Neural progenitor cell (in vitro differentiated cells): Measurements from ENCODE around the gene SUN5. TPM values are rescaled to one million over a fixed set of nuclear protein-coding genes. Genes with fewer than 3 reads are reported as not detected.
"Not testable (repeated sequence)": the region's sequence is repeated elsewhere in the genome, so short reads cannot be mapped to it uniquely, and the experiment has no call there.

Experiments
- DNase-seq: peaks from one replicate; pipeline ENCODE4 v3.0.0-alpha.2; 2016; ENCODE audit warnings: low spot score
- H2AFZ ChIP-seq: fragments of 200-600 bp; sonication (generic); replicated peaks from 2 replicates; pipeline ENCODE4 v1.6.1; 2016; ENCODE audit warnings: antibody characterized with exemption
- H3F3A ChIP-seq: fragments of 200-600 bp; sonication (generic); 2 replicates; pipeline ENCODE4 v1.6.1; 2016; ENCODE audit warnings: antibody characterized with exemption, low read depth
- H3K27ac ChIP-seq: fragments of 200-600 bp; sonication (generic); 2 replicates; pipeline ENCODE4 v1.5.1; 2016; ENCODE audit warnings: mild to moderate bottlenecking
- H3K27me3 ChIP-seq: fragments of 200-600 bp; sonication (generic); 2 replicates; pipeline ENCODE4 v1.6.1; 2016; ENCODE audit warnings: mild to moderate bottlenecking, moderate library complexity
- H3K36me3 ChIP-seq: fragments of 200-600 bp; sonication (generic); 2 replicates; pipeline ENCODE4 v1.5.1; 2016
- H3K4me1 ChIP-seq: fragments of 200-600 bp; sonication (generic); 2 replicates; pipeline ENCODE4 v1.6.1; 2016; ENCODE audit warnings: mixed run types
- H3K4me2 ChIP-seq: fragments of 200-600 bp; sonication (generic); 2 replicates; pipeline ENCODE4 v1.6.1; 2016
- H3K4me3 ChIP-seq: fragments of 200-600 bp; sonication (generic); 2 replicates; pipeline ENCODE4 v1.5.1; 2016
- H3K79me2 ChIP-seq: fragments of 200-600 bp; sonication (generic); 2 replicates; pipeline ENCODE4 v1.6.1; 2016; ENCODE audit warnings: low read depth
- H3K9ac ChIP-seq: fragments of 200-600 bp; sonication (generic); 2 replicates; pipeline ENCODE4 v1.6.1; 2016
- H3K9me3 ChIP-seq: fragments of 200-600 bp; sonication (generic); 2 replicates; pipeline ENCODE4 v1.5.1; 2016; ENCODE audit warnings: low read depth
- H4K20me1 ChIP-seq: fragments of 200-600 bp; sonication (generic); 2 replicates; pipeline ENCODE4 v1.6.1; 2016; ENCODE audit warnings: low read depth
- H3K27ac Mint-ChIP-seq: 3 replicates; pipeline ENCODE4 v1.8.0; 2021; ENCODE audit warnings: mixed read lengths
- H3K27me3 Mint-ChIP-seq: 2 replicates; pipeline ENCODE4 v1.8.0; 2022; ENCODE audit warnings: low read depth, mild to moderate bottlenecking, inconsistent platforms, moderate library complexity, mixed read lengths; ENCODE audit not compliant: insufficient read depth
- H3K36me3 Mint-ChIP-seq: 3 replicates; pipeline ENCODE4 v1.8.0; 2021; ENCODE audit warnings: mixed read lengths
- H3K4me1 Mint-ChIP-seq: 3 replicates; pipeline ENCODE4 v1.8.0; 2021; ENCODE audit warnings: mixed read lengths
- H3K4me3 Mint-ChIP-seq: 3 replicates; pipeline ENCODE4 v1.8.0; 2021; ENCODE audit warnings: mild to moderate bottlenecking, moderate library complexity, mixed read lengths
- H3K9me3 Mint-ChIP-seq: 3 replicates; pipeline ENCODE4 v1.8.0; 2020; ENCODE audit warnings: mixed read lengths
- CTCF ChIP-seq: fragments of 200-600 bp; sonication (generic); IDR thresholded peaks from 2 replicates; pipeline ENCODE4 v1.5.1; 2017; ENCODE audit warnings: antibody characterized with exemption, mild to moderate bottlenecking
- EZH2 ChIP-seq: fragments of 200-600 bp; sonication (generic); IDR thresholded peaks from 2 replicates; pipeline ENCODE4 v1.6.1; 2017; ENCODE audit warnings: antibody characterized with exemption, mild to moderate bottlenecking, moderate library complexity
- EZH2phosphoT487 ChIP-seq: fragments of 200-600 bp; sonication (generic); IDR thresholded peaks from 2 replicates; pipeline ENCODE4 v1.6.1; 2017; ENCODE audit warnings: antibody characterized with exemption
- total RNA-seq: library from RNA; depleted of rRNA; stranded (reverse); fragments of >200 nt; gene quantifications from 2 replicates; pipeline ENCODE4 v1.2.3, GENCODE V29; 2015; ENCODE audit warnings: low replicate concordance

The SUN5 gene
- total RNA-seq, 1 donor from 2014 or later = not detected

DNA sequence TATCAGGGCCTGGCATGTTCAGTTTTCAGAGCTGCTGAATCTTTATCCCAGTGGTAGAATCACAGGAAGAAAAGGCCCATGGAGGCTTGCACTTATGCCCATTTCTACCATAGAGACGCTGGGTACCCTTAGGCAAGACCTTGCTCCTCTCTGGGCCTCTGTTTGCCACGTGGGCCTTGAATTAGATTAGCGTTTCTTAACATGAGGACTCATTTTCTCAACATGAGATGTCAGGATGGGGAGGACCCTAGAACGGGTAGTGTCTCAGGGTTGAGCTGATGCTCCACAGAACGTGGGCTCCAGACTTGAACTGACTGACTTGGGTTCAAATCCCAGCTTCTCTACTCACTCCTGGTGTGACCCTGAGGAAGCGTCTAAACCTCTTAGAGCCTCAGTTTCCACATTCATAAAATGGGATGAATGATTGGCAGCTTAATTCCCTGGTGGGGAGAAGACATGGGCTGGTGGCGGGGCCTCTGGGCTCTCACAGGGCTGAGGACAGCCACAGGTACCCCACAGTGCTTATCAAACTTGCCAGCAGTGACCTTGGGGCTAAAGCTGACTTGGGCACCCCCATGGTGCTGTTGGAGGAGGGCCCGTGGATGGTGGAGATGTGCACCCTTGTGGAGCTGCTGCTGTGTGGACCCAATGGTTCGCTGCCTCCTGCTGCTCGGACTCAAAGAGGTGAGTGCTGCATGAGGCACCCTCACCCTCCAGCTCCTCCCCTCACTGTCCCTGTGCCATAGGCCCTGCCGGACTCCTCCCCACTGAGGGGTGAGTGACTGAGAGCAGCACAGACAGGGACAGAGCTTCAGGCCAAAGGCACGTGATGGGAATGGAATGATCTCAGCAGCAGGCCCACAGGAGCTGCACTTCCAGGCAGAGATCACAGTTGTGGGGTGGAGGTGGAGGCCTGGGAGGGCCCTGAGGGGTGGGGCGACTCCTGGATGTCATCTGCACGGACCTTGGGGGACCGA, 28.2 kb downstream of the SUN5 start:
- no peak for DNase-seq
- H3K4me1 ChIP-seq = peaks cover 31% of the 10 kb centered on the region
- no peaks in the 10 kb centered on the region for H3K27me3 ChIP-seq
- no peak overlapping the region for H2AFZ ChIP-seq
- H3K4me3 Mint-ChIP-seq = no peak overlapping the region
- no peak overlapping the region for H3K4me2 ChIP-seq
- H3K27me3 Mint-ChIP-seq = peaks cover 8% of the 10 kb centered on the region
- H3F3A ChIP-seq = peaks cover 10% of the 10 kb centered on the region
- H3K9me3 Mint-ChIP-seq = no peaks in the 10 kb centered on the region
- no peaks in the 10 kb centered on the region for H4K20me1 ChIP-seq
- H3K27ac ChIP-seq = no peak overlapping the region
- H3K79me2 ChIP-seq = no peaks in the 10 kb centered on the region
- H3K4me1 Mint-ChIP-seq = peaks cover 27% of the 10 kb centered on the region
- no peaks in the 10 kb centered on the region for H3K36me3 Mint-ChIP-seq
- TF ChIP-seq EZH2phosphoT487 (no peak), CTCF (no peak), EZH2 (no peak)
- no peaks in the 10 kb centered on the region for H3K36me3 ChIP-seq
- no peak overlapping the region for H3K9ac ChIP-seq
- H3K4me3 ChIP-seq = no peak overlapping the region
- H3K9me3 ChIP-seq = no peaks in the 10 kb centered on the region
- no peak overlapping the region for H3K27ac Mint-ChIP-seq

- H2AFZ ChIP-seq, DNase-seq, H3K9me3 Mint-ChIP-seq, H3K9ac ChIP-seq, H3K27me3 ChIP-seq, H3K27me3 Mint-ChIP-seq, H3K79me2 ChIP-seq, H3K27ac ChIP-seq, H3K36me3 ChIP-seq, H3K9me3 ChIP-seq, H3K4me2 ChIP-seq, H4K20me1 ChIP-seq, H3K4me3 Mint-ChIP-seq, H3K4me3 ChIP-seq, H3K36me3 Mint-ChIP-seq: not testable (repeated sequence)
- Mint-ChIP-seq H3K27ac (peak overlapping the region; percentile 32), H3K4me1 (peaks cover 23% of the 10 kb centered on the region)
- peaks cover 23% of the 10 kb centered on the region for H3K4me1 ChIP-seq
- peaks cover 10% of the 10 kb centered on the region for H3F3A ChIP-seq
Observed at GRCh38 chr20:32975121-32975520, 29.1 kb downstream of the SUN5 start.

DNA sequence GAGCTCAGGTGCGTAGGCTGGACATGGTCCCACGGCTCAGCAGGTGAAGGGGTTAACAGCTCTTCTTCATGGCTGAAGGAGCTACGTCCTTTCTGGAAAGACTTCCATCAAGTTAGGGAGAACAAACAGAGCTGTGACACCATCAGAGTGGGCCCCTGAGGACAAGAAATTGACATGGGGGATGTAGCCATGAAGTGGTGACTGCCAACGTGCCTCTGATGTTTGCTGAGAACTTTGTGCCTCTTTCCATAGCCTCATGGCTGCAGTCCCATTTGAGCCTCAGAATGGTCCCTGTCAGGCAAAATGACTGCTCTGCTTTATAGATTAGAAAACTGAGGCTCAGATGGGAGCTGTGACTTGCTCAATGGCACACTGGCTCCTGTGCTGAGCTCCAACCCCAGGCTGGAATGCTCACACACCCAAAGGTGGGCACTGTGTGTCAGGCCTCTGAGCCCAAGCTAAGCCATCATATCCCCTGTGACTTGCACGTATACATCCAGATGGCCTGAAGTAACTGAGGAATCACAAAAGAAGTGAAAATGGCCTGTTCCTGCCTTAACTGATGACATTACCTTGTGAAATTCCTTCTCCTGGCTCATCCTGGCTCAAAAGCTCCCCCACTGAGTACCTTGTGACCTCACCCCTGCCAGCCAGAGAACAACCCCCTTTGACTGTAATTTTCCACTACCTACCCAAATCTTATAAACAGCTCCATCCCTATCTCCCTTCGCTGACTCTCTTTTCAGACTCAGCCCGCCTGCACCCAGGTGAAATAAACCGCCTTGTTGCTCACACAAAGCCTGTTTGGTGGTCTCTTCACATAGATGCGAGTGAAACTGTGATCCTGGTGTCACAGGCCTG, 29.8 kb downstream of the SUN5 start:
- Mint-ChIP-seq H3K27me3 (peaks cover 11% of the 10 kb centered on the region), H3K27ac (peak overlapping the region; percentile 67), H3K4me1 (peaks cover 25% of the 10 kb centered on the region)
- not testable (repeated sequence) for DNase-seq, H3K27ac ChIP-seq, H3K79me2 ChIP-seq, H3K4me3 ChIP-seq, H4K20me1 ChIP-seq, H3K9ac ChIP-seq, H3K4me3 Mint-ChIP-seq, H3K4me2 ChIP-seq, H3K9me3 Mint-ChIP-seq, H2AFZ ChIP-seq, H3K36me3 ChIP-seq, H3K27me3 ChIP-seq, H3K36me3 Mint-ChIP-seq, H3K9me3 ChIP-seq
- Histone ChIP-seq H3K4me1 (peaks cover 19% of the 10 kb centered on the region), H3F3A (peaks cover 10% of the 10 kb centered on the region)

- H3K4me2 ChIP-seq = no peak overlapping the region
- peaks cover 19% of the 10 kb centered on the region for H3K4me1 ChIP-seq
- no peak overlapping the region for H3K4me3 ChIP-seq
- Mint-ChIP-seq H3K9me3 (no peaks in the 10 kb centered on the region), H3K27ac (peak overlapping the region; percentile 8), H3K36me3 (no peaks in the 10 kb centered on the region), H3K4me1 (peaks cover 30% of the 10 kb centered on the region), H3K4me3 (peak overlapping the region; percentile 39), H3K27me3 (peaks cover 11% of the 10 kb centered on the region)
- H4K20me1 ChIP-seq = no peaks in the 10 kb centered on the region
- no peak for DNase-seq
- no peaks in the 10 kb centered on the region for H3K79me2 ChIP-seq
- TF ChIP-seq CTCF (no peak), EZH2phosphoT487 (no peak), EZH2 (no peak)
- H3F3A ChIP-seq = peaks cover 10% of the 10 kb centered on the region
- no peak overlapping the region for H2AFZ ChIP-seq
- H3K27me3 ChIP-seq = no peaks in the 10 kb centered on the region
- no peaks in the 10 kb centered on the region for H3K9me3 ChIP-seq
- H3K9ac ChIP-seq = no peak overlapping the region
- H3K27ac ChIP-seq = no peak overlapping the region
- no peaks in the 10 kb centered on the region for H3K36me3 ChIP-seq
Observed at GRCh38 chr20:32973077-32973717, 31.0 kb downstream of the SUN5 start.
